IPS-18a (cell line): ENCODE results near the gene PDIA5.

Source experiments
- H3K27ac ChIP-seq: one replicate; pipeline ENCODE4 v1.5.1; 2013; ENCODE audit warnings: low read length
- H3K27me3 ChIP-seq: one replicate; pipeline ENCODE4 v1.6.1; 2013; ENCODE audit warnings: mild to moderate bottlenecking, low read length; ENCODE audit not compliant: control insufficient read depth, insufficient read depth
- H3K36me3 ChIP-seq: one replicate; pipeline ENCODE4 v1.6.1; 2013; ENCODE audit warnings: low read depth, low read length; ENCODE audit not compliant: control insufficient read depth
- H3K4me1 ChIP-seq: one replicate; pipeline ENCODE4 v1.6.1; 2013; ENCODE audit warnings: low read depth, low read length; ENCODE audit not compliant: control insufficient read depth
- H3K4me3 ChIP-seq: one replicate; pipeline ENCODE4 v1.5.1; 2013; ENCODE audit warnings: low read length
- H3K9ac ChIP-seq: one replicate; pipeline ENCODE4 v1.6.1; 2013; ENCODE audit warnings: mild to moderate bottlenecking, low read length, moderate library complexity
- H3K9me3 ChIP-seq: one replicate; pipeline ENCODE4 v1.6.1; 2013; ENCODE audit warnings: low read depth, low read length; ENCODE audit not compliant: control insufficient read depth

Gene PDIA5

GRCh38 chr3:123168122-123168521 is 101.3 kb downstream of the PDIA5 start:
- H3K4me1 ChIP-seq = peaks cover 5% of the 10 kb centered on the region
- H3K4me3 ChIP-seq = no peak overlapping the region
- H3K27me3 ChIP-seq = no peaks in the 10 kb centered on the region
- H3K9me3 ChIP-seq = peaks cover 6% of the 10 kb centered on the region
- H3K36me3 ChIP-seq = peaks cover 13% of the 10 kb centered on the region
- H3K9ac ChIP-seq = no peak overlapping the region
- H3K27ac ChIP-seq = no peak overlapping the region

- Histone ChIP-seq H3K36me3 (peaks cover 10% of the 10 kb centered on the region), H3K4me1 (peaks cover 5% of the 10 kb centered on the region), H3K9me3 (peaks cover 6% of the 10 kb centered on the region), H3K27me3 (no peaks in the 10 kb centered on the region), H3K9ac (no peak overlapping the region), H3K4me3 (no peak overlapping the region), H3K27ac (no peak overlapping the region)
Measured at GRCh38 chr3:123168605-123169004, 101.8 kb downstream of the PDIA5 start.

GRCh38 chr3:123169492-123169929 is 102.7 kb downstream of the PDIA5 start:
- H3K9ac ChIP-seq = no peak overlapping the region
- peaks cover 6% of the 10 kb centered on the region for H3K9me3 ChIP-seq
- no peak overlapping the region for H3K4me3 ChIP-seq
- peaks cover 5% of the 10 kb centered on the region for H3K4me1 ChIP-seq
- H3K27me3 ChIP-seq = no peaks in the 10 kb centered on the region
- no peak overlapping the region for H3K27ac ChIP-seq
- peaks cover 6% of the 10 kb centered on the region for H3K36me3 ChIP-seq

GRCh38 chr3:123169930-123170329 is 103.1 kb downstream of the PDIA5 start:
- Histone ChIP-seq H3K9ac (no peak overlapping the region), H3K9me3 (peaks cover 3% of the 10 kb centered on the region), H3K4me3 (no peak overlapping the region), H3K4me1 (peaks cover 9% of the 10 kb centered on the region), H3K27ac (no peak overlapping the region), H3K36me3 (peaks cover 2% of the 10 kb centered on the region), H3K27me3 (no peaks in the 10 kb centered on the region)

- Histone ChIP-seq H3K36me3 (no peaks in the 10 kb centered on the region), H3K9ac (no peak overlapping the region), H3K4me3 (no peak overlapping the region), H3K27ac (no peak overlapping the region), H3K9me3 (no peaks in the 10 kb centered on the region), H3K4me1 (no peaks in the 10 kb centered on the region), H3K27me3 (no peaks in the 10 kb centered on the region)
Measured at GRCh38 chr3:123180791-123181190, 114.0 kb downstream of the PDIA5 start.

GRCh38 chr3:123186695-123187094 is 119.9 kb downstream of the PDIA5 start:
- H3K9ac ChIP-seq = no peak overlapping the region
- H3K4me1 ChIP-seq = no peaks in the 10 kb centered on the region
- no peak overlapping the region for H3K27ac ChIP-seq
- H3K9me3 ChIP-seq = no peaks in the 10 kb centered on the region
- H3K36me3 ChIP-seq = no peaks in the 10 kb centered on the region
- H3K4me3 ChIP-seq = no peak overlapping the region
- H3K27me3 ChIP-seq = no peaks in the 10 kb centered on the region

GRCh38 chr3:123188058-123188457 is 121.2 kb downstream of the PDIA5 start:
- H3K4me3 ChIP-seq = no peak overlapping the region
- H3K27me3 ChIP-seq = no peaks in the 10 kb centered on the region
- H3K9ac ChIP-seq = no peak overlapping the region
- no peak overlapping the region for H3K27ac ChIP-seq
- H3K4me1 ChIP-seq = no peaks in the 10 kb centered on the region
- no peaks in the 10 kb centered on the region for H3K9me3 ChIP-seq
- H3K36me3 ChIP-seq = no peaks in the 10 kb centered on the region

GRCh38 chr3:123193448-123194101 is 126.8 kb downstream of the PDIA5 start:
- H3K9ac ChIP-seq = no peak overlapping the region
- no peaks in the 10 kb centered on the region for H3K9me3 ChIP-seq
- peaks cover 14% of the 10 kb centered on the region for H3K4me1 ChIP-seq
- H3K27ac ChIP-seq = no peak overlapping the region
- no peak overlapping the region for H3K4me3 ChIP-seq
- no peaks in the 10 kb centered on the region for H3K27me3 ChIP-seq
- H3K36me3 ChIP-seq = no peaks in the 10 kb centered on the region

- H3K9ac ChIP-seq = no peak overlapping the region
- H3K27ac ChIP-seq = no peak overlapping the region
- H3K27me3 ChIP-seq = no peaks in the 10 kb centered on the region
- H3K36me3 ChIP-seq = no peaks in the 10 kb centered on the region
- H3K9me3 ChIP-seq = no peaks in the 10 kb centered on the region
- H3K4me3 ChIP-seq = no peak overlapping the region
- H3K4me1 ChIP-seq = peaks cover 14% of the 10 kb centered on the region
Measured at GRCh38 chr3:123194552-123194951, 127.7 kb downstream of the PDIA5 start.

GRCh38 chr3:123198372-123198771 is 131.5 kb downstream of the PDIA5 start:
- peaks cover 23% of the 10 kb centered on the region for H3K4me1 ChIP-seq
- no peaks in the 10 kb centered on the region for H3K36me3 ChIP-seq
- H3K9ac ChIP-seq = no peak overlapping the region
- no peaks in the 10 kb centered on the region for H3K27me3 ChIP-seq
- H3K27ac ChIP-seq = no peak overlapping the region
- H3K9me3 ChIP-seq = no peaks in the 10 kb centered on the region
- H3K4me3 ChIP-seq = no peak overlapping the region

GRCh38 chr3:123201223-123201556 is 134.4 kb downstream of the PDIA5 start:
- Histone ChIP-seq H3K9me3 (no peaks in the 10 kb centered on the region), H3K27ac (no peak overlapping the region), H3K9ac (no peak overlapping the region), H3K4me1 (peaks cover 10% of the 10 kb centered on the region), H3K27me3 (no peaks in the 10 kb centered on the region), H3K4me3 (peak overlapping the region; percentile 86), H3K36me3 (no peaks in the 10 kb centered on the region)

- H3K36me3 ChIP-seq = no peaks in the 10 kb centered on the region
- H3K4me3 ChIP-seq = peak within 1 kb of the TSS; percentile 86
- peaks cover 10% of the 10 kb centered on the region for H3K4me1 ChIP-seq
- H3K9ac ChIP-seq = peak within 1 kb of the TSS; percentile 65
- H3K27ac ChIP-seq = no peak within 1 kb of the TSS
- H3K27me3 ChIP-seq = no peaks in the 10 kb centered on the region
- no peaks in the 10 kb centered on the region for H3K9me3 ChIP-seq
Measured at GRCh38 chr3:123201557-123202427, 135.0 kb downstream of the PDIA5 start, which contains the start of gene SEC22A. SEC22A (plus strand) TSS chr3:123201943; CDS start chr3:123209218, 7,275 bp downstream.
